EH (cell line): ENCODE measurements around the gene ADARB2.
"Not testable (repeated sequence)": the region's sequence is repeated elsewhere in the genome, so short reads cannot be mapped to it uniquely, and the experiment has no call there.

Source experiments
- DNase-seq: peaks from one replicate; pipeline ENCODE4 v3.0.0-alpha.2; 2015; ENCODE audit warnings: low read depth

ADARB2 gene

GRCh38 chr10:1737222-1738061 is at the start of gene ADARB2:
ADARB2 (minus strand) TSS chr10:1737525.
- no peak for DNase-seq

- no peak for DNase-seq
Measured at GRCh38 chr10:1785835-1786234, 48.5 kb upstream of the ADARB2 start.

GRCh38 chr10:1782841-1783240 is 45.5 kb upstream of the ADARB2 start:
- no peak for DNase-seq

GRCh38 chr10:1779796-1780195 is 42.5 kb upstream of the ADARB2 start:
- DNase-seq, result no peak

GRCh38 chr10:1778375-1778969 is 41.1 kb upstream of the ADARB2 start:
- no peak for DNase-seq

GRCh38 chr10:1776127-1776662 is 38.9 kb upstream of the ADARB2 start:
- DNase-seq, result no peak

- no peak for DNase-seq
Measured at GRCh38 chr10:1774796-1775195, 37.5 kb upstream of the ADARB2 start.

GRCh38 chr10:1773204-1773603 is 35.9 kb upstream of the ADARB2 start:
- DNase-seq, result not testable (repeated sequence)

GRCh38 chr10:1766049-1766448 is 28.7 kb upstream of the ADARB2 start:
- no peak for DNase-seq

GRCh38 chr10:1762076-1762475 is 24.8 kb upstream of the ADARB2 start:
- DNase-seq, result no peak

- DNase-seq, result no peak
Measured at GRCh38 chr10:1754506-1755153, 17.3 kb upstream of the ADARB2 start.

- no peak for DNase-seq
Measured at GRCh38 chr10:1752153-1752552, 14.8 kb upstream of the ADARB2 start.

- no peak for DNase-seq
Measured at GRCh38 chr10:1747590-1748157, 10.3 kb upstream of the ADARB2 start.

- no peak for DNase-seq
Measured at GRCh38 chr10:1746796-1747195, 9.5 kb upstream of the ADARB2 start.

GRCh38 chr10:1745780-1746456 is 8.6 kb upstream of the ADARB2 start:
- no peak for DNase-seq

GRCh38 chr10:1744524-1744923 is 7.2 kb upstream of the ADARB2 start:
- DNase-seq, result no peak

- DNase-seq, result no peak
Measured at GRCh38 chr10:1743141-1743540, 5.8 kb upstream of the ADARB2 start.

- DNase-seq, result no peak
Measured at GRCh38 chr10:1741450-1741849, 4.1 kb upstream of the ADARB2 start.

GRCh38 chr10:1739751-1740150 is 2.4 kb upstream of the ADARB2 start:
- no peak for DNase-seq

- DNase-seq, result no peak
Measured at GRCh38 chr10:1738950-1739349, 1.6 kb upstream of the ADARB2 start.

- no peak for DNase-seq
Measured at GRCh38 chr10:1736972-1737221, 428 bp downstream of the ADARB2 start.
